ENCODE measurements around the gene ZNF568.

DNA sequence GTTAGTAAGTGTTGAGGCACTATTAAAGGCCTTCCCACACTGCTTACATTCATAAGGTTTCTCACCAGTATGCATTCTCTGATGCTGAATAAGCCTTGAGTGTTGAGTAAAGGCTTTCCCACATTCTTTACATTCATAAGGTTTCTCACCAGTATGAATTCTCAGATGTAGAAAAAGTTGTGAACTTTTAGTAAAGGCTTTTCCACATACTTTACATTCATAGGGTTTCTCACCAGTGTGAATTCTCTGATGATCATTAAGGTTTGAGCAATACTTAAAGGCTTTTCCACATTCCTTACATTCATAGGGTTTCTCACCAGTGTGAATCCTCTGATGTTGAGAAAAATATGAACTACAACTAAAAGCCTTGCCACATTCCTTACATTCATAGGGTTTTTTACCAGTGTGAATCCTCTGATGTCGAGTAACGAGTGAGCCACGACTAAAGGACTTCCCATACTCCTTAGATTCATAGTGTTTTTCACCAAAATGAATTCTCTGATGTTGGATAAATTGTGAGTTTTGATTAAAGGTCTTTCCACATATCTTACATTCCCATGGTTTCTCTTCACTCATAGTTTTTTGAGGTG, 24.3 kb upstream of the ZNF568 start:
- TF ChIP-seq CTCF (IDR thresholded peaks at IDR 0.05 in 4 of 5, conservative IDR thresholded peaks at IDR 0.05 in 1 of 5): no peak
- no peak for TF ChIP-seq POLR2A (IDR thresholded peaks at IDR 0.05)

Measured in gastrocnemius medialis (tissue), 4 donors.